ENCODE results near the gene TOP1.
A peak's percentile ranks its signal among the peaks of the same experiment; 100 is the strongest.

TOP1 gene

GRCh38 chr20:41028359-41029149, at the start of gene TOP1:
TSS of gene TOP1 (plus strand) at chr20:41028822. CDS start at chr20:41029068, 246 bp downstream.
- peak; percentile 99 to 100 (median 100) for DNase-seq (ENCODE audit: low read depth in 2 of 3, low spot score in 1 of 3)

DNA sequence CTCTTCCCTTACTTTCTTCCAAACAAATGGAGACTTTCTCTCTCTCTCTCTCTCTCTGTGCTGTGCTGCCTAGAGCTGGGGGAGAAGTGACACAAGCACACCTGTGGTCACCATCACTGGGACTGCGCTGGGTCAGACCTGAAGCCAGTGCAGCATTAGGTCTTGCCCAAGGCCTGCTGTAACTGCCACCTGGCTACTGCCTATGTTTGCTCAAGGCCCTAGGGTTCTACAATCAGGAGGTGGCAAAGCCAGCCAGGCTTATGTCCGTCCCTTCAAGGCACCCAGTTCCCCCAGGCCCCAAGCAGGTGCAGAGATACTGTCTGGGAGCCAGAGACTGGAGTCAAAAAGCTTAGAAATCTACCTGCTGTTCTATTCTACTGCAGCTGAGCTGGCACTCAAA, 49.4 kb upstream of the TOP1 start:
- no peak for DNase-seq (ENCODE audit: low read depth in 2 of 3, low spot score in 1 of 3)

- no peak for DNase-seq (ENCODE audit: low read depth in 2 of 3, low spot score in 1 of 3)
Measured at GRCh38 chr20:40980106-40980827, 48.4 kb upstream of the TOP1 start.

GRCh38 chr20:40980828-40981310, 47.8 kb upstream of the TOP1 start:
- DNase-seq (ENCODE audit: low read depth in 2 of 3, low spot score in 1 of 3): no peak

GRCh38 chr20:40982415-40983145, 46.0 kb upstream of the TOP1 start:
- no peak for DNase-seq (ENCODE audit: low read depth in 2 of 3, low spot score in 1 of 3)

GRCh38 chr20:40983898-40984297, 44.7 kb upstream of the TOP1 start:
- DNase-seq (ENCODE audit: low read depth in 2 of 3, low spot score in 1 of 3): no peak

- DNase-seq (ENCODE audit: low read depth in 2 of 3, low spot score in 1 of 3): no peak
Measured at GRCh38 chr20:40984496-40984895, 44.1 kb upstream of the TOP1 start.

DNA sequence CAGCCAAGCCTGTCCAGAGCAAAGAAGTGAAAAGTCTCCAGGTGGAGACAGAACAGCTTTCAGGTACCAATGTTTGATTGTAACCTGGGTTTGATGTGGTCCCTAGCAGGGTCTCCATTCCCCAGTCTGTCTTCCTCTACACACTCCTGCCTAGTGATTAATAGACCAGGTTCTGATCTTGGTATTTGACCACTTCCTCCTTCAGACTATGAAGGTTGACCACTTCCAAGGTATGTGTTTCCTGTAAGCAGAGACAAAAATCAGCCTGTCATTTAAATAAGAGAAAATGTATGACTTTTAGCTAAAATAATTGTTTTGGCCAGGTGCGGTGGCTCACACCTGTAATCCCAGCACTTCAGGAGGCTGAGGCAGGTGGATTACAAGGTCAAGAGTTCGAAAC, 41.8 kb upstream of the TOP1 start:
- DNase-seq (ENCODE audit: low read depth in 2 of 3, low spot score in 1 of 3): no peak

DNA sequence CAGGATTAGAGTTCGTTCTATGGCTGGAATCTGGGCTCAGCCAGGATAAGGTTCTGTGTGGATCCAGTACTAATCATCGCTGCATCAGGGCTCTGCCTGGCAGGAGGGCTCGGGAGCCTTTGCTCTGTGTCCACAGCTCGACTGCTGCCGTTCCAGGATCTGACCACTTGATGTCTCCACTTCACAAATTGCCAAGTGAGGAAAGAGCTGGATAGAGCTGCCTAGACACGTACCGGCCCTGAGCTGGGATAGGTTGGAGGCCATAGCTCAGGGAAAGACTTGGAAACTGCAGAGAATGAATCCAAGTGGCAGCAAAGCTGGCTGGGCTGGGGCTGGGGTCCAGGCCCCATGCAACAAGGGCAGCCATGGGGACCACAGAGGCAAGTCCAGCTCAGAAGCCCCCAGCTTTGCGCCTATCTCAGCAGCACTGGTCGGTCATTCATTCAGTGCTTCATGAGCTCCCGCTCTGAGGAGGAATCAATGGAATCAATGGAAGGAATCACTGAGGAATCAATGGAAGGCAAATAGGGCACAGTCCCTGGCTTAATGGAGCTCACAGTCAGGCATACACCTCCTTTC, 38.0 kb upstream of the TOP1 start:
- peak; percentile 60 to 76 (median 67) for DNase-seq (ENCODE audit: low read depth in 2 of 3, low spot score in 1 of 3)

GRCh38 chr20:40991181-40991889, 37.3 kb upstream of the TOP1 start:
- DNase-seq (ENCODE audit: low read depth in 2 of 3, low spot score in 1 of 3): no peak

DNA sequence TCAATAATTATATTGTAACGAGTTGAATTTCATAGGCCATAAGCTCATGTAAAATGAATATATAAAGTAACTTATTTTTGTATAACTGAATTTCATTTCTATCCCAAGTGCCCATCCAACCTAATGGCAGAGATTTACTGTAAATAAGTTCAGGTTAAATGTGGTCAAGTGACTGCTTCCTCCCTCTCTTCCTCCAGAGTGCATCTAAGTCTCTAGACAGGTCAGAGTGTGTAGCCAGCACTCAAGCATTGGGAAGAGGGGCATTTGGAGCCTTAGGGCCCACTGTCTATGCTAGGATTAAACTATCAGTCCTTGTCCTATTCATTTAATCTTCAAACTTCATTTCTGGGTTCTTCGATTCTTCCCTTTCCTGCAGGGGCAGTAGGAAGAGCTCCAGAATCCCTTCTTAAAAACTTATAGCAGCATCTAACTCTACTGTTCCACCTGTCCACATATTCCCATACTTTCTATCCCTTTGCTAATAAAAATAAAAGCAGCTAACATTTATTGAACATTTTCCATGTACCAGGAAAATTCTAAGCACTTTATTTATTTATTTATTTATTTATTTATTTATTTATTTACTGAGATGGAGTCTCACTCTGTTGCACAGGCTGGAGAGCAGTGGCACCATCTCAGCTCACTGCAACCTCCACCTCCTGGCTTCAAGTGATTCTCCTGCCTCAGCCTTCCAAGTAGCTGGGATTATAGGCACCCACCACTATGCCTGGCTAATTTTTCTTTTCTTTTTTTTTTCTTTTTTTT, 36.1 kb upstream of the TOP1 start:
- DNase-seq (ENCODE audit: low read depth in 2 of 3, low spot score in 1 of 3): no peak

- no peak for DNase-seq (ENCODE audit: low read depth in 2 of 3, low spot score in 1 of 3)
Measured at GRCh38 chr20:40993794-40994540, 34.7 kb upstream of the TOP1 start.

GRCh38 chr20:40996326-40996725, 32.3 kb upstream of the TOP1 start:
- DNase-seq (ENCODE audit: low read depth in 2 of 3, low spot score in 1 of 3): no peak

- DNase-seq (ENCODE audit: low read depth in 2 of 3, low spot score in 1 of 3): no peak
Measured at GRCh38 chr20:40997116-40997515, 31.5 kb upstream of the TOP1 start.

- no peak for DNase-seq (ENCODE audit: low read depth in 2 of 3, low spot score in 1 of 3)
Measured at GRCh38 chr20:40999841-41000240, 28.8 kb upstream of the TOP1 start.

DNA sequence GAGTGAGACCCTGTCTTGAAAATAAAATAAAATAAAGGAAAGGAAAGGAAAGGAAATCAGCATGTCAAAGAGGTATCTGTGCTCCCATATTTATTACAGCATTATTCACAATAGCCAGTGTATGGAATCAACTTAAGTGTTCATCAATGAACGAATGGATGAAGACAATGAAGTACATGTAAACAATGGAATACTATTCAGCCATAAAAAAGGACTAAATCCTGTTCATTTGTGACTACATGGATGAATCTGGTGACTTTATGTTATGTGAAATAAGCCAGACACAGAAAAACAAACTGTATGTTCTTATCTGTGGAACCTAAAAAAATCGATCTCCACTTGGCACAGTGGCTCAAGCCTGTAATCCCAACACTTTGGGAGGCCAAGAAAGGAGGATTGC, 28.0 kb upstream of the TOP1 start:
- no peak for DNase-seq (ENCODE audit: low read depth in 2 of 3, low spot score in 1 of 3)

GRCh38 chr20:41001497-41001896, 27.1 kb upstream of the TOP1 start:
- no peak for DNase-seq (ENCODE audit: low read depth in 2 of 3, low spot score in 1 of 3)

DNA sequence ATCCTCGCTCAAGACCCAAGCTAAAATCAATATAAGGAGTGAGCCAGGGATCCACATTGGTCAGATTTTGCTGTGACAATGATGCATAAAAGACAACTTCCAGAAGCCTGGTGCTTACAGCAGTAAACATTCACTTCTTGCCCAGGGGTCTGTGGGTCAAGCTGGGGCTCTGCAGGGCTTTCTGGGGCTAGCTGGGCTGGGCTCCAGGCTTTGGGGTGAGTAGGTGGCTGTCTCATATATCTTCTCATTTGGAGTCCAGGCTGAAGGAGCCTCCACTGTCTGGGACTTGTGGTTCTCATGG, 25.8 kb upstream of the TOP1 start:
- no peak for DNase-seq (ENCODE audit: low read depth in 2 of 3, low spot score in 1 of 3)

- peak; percentile 58 to 76 (median 63) for DNase-seq (ENCODE audit: low read depth in 2 of 3, low spot score in 1 of 3)
Measured at GRCh38 chr20:41003143-41003935, 25.3 kb upstream of the TOP1 start.

Data from stimulated activated CD4-positive, alpha-beta T cell treated with anti-CD3 and anti-CD28 coated beads, Interleukin-12 subunit alpha, Interleukin-12 subunit beta, amount 100 ng/mL, for 48 hours (primary cell).